H9 (cell line): Measurements from ENCODE around the gene MLPH. TPM values are rescaled to one million over a fixed set of nuclear protein-coding genes. Genes with fewer than 3 reads are reported as not detected.
"Not testable (repeated sequence)": the region's sequence is repeated elsewhere in the genome, so short reads cannot be mapped to it uniquely, and the experiment has no call there.

Experiments used
- DNase-seq: peaks from one replicate; pipeline ENCODE4 v3.0.0-alpha.2; 2017
- H2AFZ ChIP-seq: one replicate; pipeline ENCODE4 v1.6.1; 2013; ENCODE audit warnings: mild to moderate bottlenecking, low read length, control low read depth, moderate library complexity
- H2AK5ac ChIP-seq: 2 replicates; pipeline ENCODE4 v1.6.1; 2013; ENCODE audit warnings: low read length, control low read depth, mixed read lengths; ENCODE audit not compliant: insufficient read length
- H2BK120ac ChIP-seq: one replicate; pipeline ENCODE4 v1.6.1; 2013; ENCODE audit warnings: low read depth, mild to moderate bottlenecking, low read length, control low read depth, inconsistent platforms; ENCODE audit not compliant: poor library complexity, severe bottlenecking
- H2BK12ac ChIP-seq: 2 replicates; pipeline ENCODE4 v1.6.1; 2013; ENCODE audit warnings: low read length, control low read depth, mixed read lengths, low read depth; ENCODE audit not compliant: insufficient read length
- H2BK15ac ChIP-seq: 2 replicates; pipeline ENCODE4 v1.6.1; 2013; ENCODE audit warnings: low read depth, low read length, control low read depth
- H2BK20ac ChIP-seq: one replicate; pipeline ENCODE4 v1.6.1; 2013; ENCODE audit warnings: low read depth, mild to moderate bottlenecking, low read length, control low read depth, inconsistent platforms; ENCODE audit not compliant: poor library complexity, severe bottlenecking
- H2BK5ac ChIP-seq: 2 replicates; pipeline ENCODE4 v1.6.1; 2013; ENCODE audit warnings: low read length, control low read depth, mixed read lengths; ENCODE audit not compliant: insufficient read length
- H3K14ac ChIP-seq: 2 replicates; pipeline ENCODE4 v1.6.1; 2013; ENCODE audit warnings: low read length, control low read depth; ENCODE audit not compliant: insufficient read depth
- H3K18ac ChIP-seq: 2 replicates; pipeline ENCODE4 v1.6.1; 2013; ENCODE audit warnings: low read depth, mild to moderate bottlenecking, mixed read lengths, low read length, control low read depth; ENCODE audit not compliant: insufficient read length
- H3K23ac ChIP-seq: 2 replicates; pipeline ENCODE4 v1.6.1; 2013; ENCODE audit warnings: low read length, control low read depth, mixed read lengths, low read depth; ENCODE audit not compliant: insufficient read length
- H3K23me2 ChIP-seq: 2 replicates; pipeline ENCODE4 v1.6.1; 2013; ENCODE audit warnings: low read depth, mild to moderate bottlenecking, mixed read lengths, low read length, control low read depth; ENCODE audit not compliant: insufficient read length, poor library complexity, severe bottlenecking
- H3K27ac ChIP-seq: 2 replicates; pipeline ENCODE4 v1.5.1; 2013; ENCODE audit warnings: low read length, control low read depth, mixed read lengths, low read depth; ENCODE audit not compliant: insufficient read length
- H3K27me3 ChIP-seq: 2 replicates; pipeline ENCODE4 v1.6.1; 2013; ENCODE audit warnings: low read length, control low read depth, inconsistent platforms; ENCODE audit not compliant: insufficient read depth
- H3K4ac ChIP-seq: 2 replicates; pipeline ENCODE4 v1.6.1; 2013; ENCODE audit warnings: low read depth, mild to moderate bottlenecking, control low read depth, inconsistent platforms, low read length, moderate library complexity
- H3K4me1 ChIP-seq: 2 replicates; pipeline ENCODE4 v1.6.1; 2013; ENCODE audit warnings: low read length, control low read depth, inconsistent platforms; ENCODE audit not compliant: insufficient read depth
- H3K4me2 ChIP-seq: 2 replicates; pipeline ENCODE4 v1.6.1; 2013; ENCODE audit warnings: low read length, control low read depth, mixed read lengths; ENCODE audit not compliant: insufficient read length, insufficient read depth
- H3K56ac ChIP-seq: 2 replicates; pipeline ENCODE4 v1.6.1; 2013; ENCODE audit warnings: low read depth, mild to moderate bottlenecking, mixed read lengths, low read length, control low read depth; ENCODE audit not compliant: insufficient read length
- H3K79me1 ChIP-seq: 2 replicates; pipeline ENCODE4 v1.6.1; 2013; ENCODE audit warnings: low read depth, mild to moderate bottlenecking, moderate library complexity, low read length, control low read depth, inconsistent platforms; ENCODE audit not compliant: insufficient read depth, poor library complexity, severe bottlenecking
- H3K79me2 ChIP-seq: 2 replicates; pipeline ENCODE4 v1.6.1; 2013; ENCODE audit warnings: low read length, control low read depth, inconsistent platforms; ENCODE audit not compliant: insufficient read depth
- H3K9ac ChIP-seq: 2 replicates; pipeline ENCODE4 v1.6.1; 2013; ENCODE audit warnings: low read length, control low read depth, mixed read lengths; ENCODE audit not compliant: insufficient read length; ENCODE audit errors: extremely low read depth
- H3K9me3 ChIP-seq: one replicate; pipeline ENCODE4 v1.6.1; 2013; ENCODE audit warnings: low read depth, low read length, inconsistent platforms; ENCODE audit not compliant: control insufficient read depth
- H3T11ph ChIP-seq: one replicate; pipeline ENCODE4 v1.6.1; 2013; ENCODE audit warnings: mild to moderate bottlenecking, low read length, control low read depth, inconsistent platforms
- H4K20me1 ChIP-seq: one replicate; pipeline ENCODE4 v1.6.1; 2013; ENCODE audit not compliant: control insufficient read depth, insufficient read length, insufficient read depth
- H4K5ac ChIP-seq: 2 replicates; pipeline ENCODE4 v1.6.1; 2013; ENCODE audit warnings: low read depth, mild to moderate bottlenecking, mixed read lengths, low read length, control low read depth; ENCODE audit not compliant: insufficient read length
- H4K8ac ChIP-seq: replicated peaks from 2 replicates; pipeline ENCODE4 v1.6.1; 2013; ENCODE audit warnings: low read length, control low read depth, mixed read lengths, low read depth; ENCODE audit not compliant: insufficient read length
- H4K91ac ChIP-seq: 2 replicates; pipeline ENCODE4 v1.6.1; 2013; ENCODE audit warnings: low read depth, mild to moderate bottlenecking, moderate library complexity, mixed read lengths, low read length, control low read depth; ENCODE audit not compliant: insufficient read length
- H3K27ac Mint-ChIP-seq, 3 experiments: 2 replicates in 2 of 3; 3 replicates in 1 of 3; pipeline ENCODE4 v1.8.0; 2020 to 2021; ENCODE audit warnings: mixed read lengths in 3 of 3, mild to moderate bottlenecking in 1 of 3, moderate library complexity in 1 of 3
- H3K27me3 Mint-ChIP-seq: 2 replicates; pipeline ENCODE4 v1.8.0; 2021; ENCODE audit warnings: low read depth, mild to moderate bottlenecking, moderate library complexity, mixed read lengths
- H3K36me3 Mint-ChIP-seq, 3 experiments: 2 replicates in 2 of 3; 3 replicates in 1 of 3; pipeline ENCODE4 v1.8.0; 2020 to 2021; ENCODE audit warnings: low read depth in 3 of 3, mixed read lengths in 3 of 3; ENCODE audit not compliant: insufficient read depth in 1 of 3
- H3K4me1 Mint-ChIP-seq, 2 experiments: 2 replicates each; pipeline ENCODE4 v1.8.0; 2020; ENCODE audit warnings: mixed read lengths in 2 of 2
- H3K4me3 Mint-ChIP-seq, 2 experiments: 2 replicates in 1 of 2; 3 replicates in 1 of 2; pipeline ENCODE4 v1.8.0; 2020 to 2021; ENCODE audit warnings: mild to moderate bottlenecking in 2 of 2, mixed read lengths in 2 of 2, moderate library complexity in 1 of 2
- H3K9me3 Mint-ChIP-seq, 2 experiments: 2 replicates in 1 of 2; 3 replicates in 1 of 2; pipeline ENCODE4 v1.8.0; 2020; ENCODE audit warnings: mild to moderate bottlenecking in 2 of 2, mixed read lengths in 2 of 2, moderate library complexity in 1 of 2
- CTCF ChIP-seq: fragments of 200-600 bp; sonication (generic); conservative IDR thresholded peaks from 3 replicates; pipeline ENCODE4 v1.8.0; 2021; ENCODE audit warnings: antibody characterized with exemption, mild to moderate bottlenecking
- WGBS: extraction: QIAGEN DNeasy Blood & Tissue Kit; methylation state at CpG from one replicate; pipeline ENCODE4 v1.1.7; 2013; ENCODE audit warnings: missing lambda C conversion rate, low lambda C conversion rate, mixed read lengths; ENCODE audit not compliant: insufficient read length; ENCODE audit errors: extremely low coverage; 5-methylcytosine and 5-hydroxymethylcytosine counted together
- total RNA-seq: library from RNA; stranded (reverse); gene quantifications from 2 replicates; pipeline ENCODE4 v1.2.1, GENCODE V29; 2021

MLPH gene
- total RNA-seq, 1 experiment from 2014 or later, result 3.4 TPM

DNA sequence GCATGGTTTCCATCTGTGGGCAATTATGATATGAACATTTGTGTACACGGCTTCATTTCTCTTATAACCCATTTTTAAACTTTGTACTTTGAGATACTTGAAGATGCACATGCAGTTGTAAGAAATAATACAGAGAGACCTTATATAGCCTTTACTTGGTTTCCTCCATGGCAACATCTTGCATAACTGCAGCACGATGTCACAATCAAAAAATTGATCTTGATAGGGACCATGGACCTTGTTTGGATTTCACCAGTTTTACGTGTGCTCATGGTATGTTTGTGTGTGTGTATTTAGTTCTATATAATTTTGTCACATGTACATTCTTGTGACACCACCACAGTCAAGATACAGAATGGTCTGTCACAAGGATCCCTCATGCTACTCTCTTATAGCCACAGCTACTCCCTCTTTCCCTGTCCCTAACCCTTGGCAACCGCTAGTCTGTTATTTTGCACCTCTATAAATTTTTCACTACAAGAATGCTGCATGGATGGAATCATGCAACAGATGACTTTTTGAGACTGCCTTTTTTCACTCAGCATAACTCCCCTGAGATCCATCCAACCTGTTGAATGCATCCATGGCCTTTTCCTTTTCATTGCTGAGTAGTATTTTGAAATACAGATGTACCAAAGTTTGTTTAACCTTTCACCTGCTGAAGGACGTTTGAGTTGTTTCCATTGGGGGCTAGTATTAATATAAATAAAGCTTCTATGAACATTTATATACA, 19.4 kb upstream of the MLPH start:
- H2BK12ac ChIP-seq, result no peak overlapping the region
- Mint-ChIP-seq H3K4me3 (no peak overlapping the region), H3K27ac (no peak overlapping the region), H3K9me3 (peaks cover 0 to 2% of the 10 kb centered on the region in 2 experiments; a peak in 2 of 5 replicates), H3K36me3 (no peaks in the 10 kb centered on the region), H3K27me3 (peaks cover 8% of the 10 kb centered on the region), H3K4me1 (peaks cover 8 to 12% of the 10 kb centered on the region in 2 experiments)
- no peak overlapping the region for H3K18ac ChIP-seq
- no peak overlapping the region for H2BK20ac ChIP-seq
- no peak overlapping the region for H2AFZ ChIP-seq
- no peak overlapping the region for H2BK5ac ChIP-seq
- H4K8ac ChIP-seq, result no peak overlapping the region
- no peaks in the 10 kb centered on the region for H3K79me1 ChIP-seq
- H2AK5ac ChIP-seq, result no peak overlapping the region
- no peak overlapping the region for H3K27ac ChIP-seq
- H4K20me1 ChIP-seq, result peaks cover 3% of the 10 kb centered on the region
- no peak overlapping the region for H3K4me2 ChIP-seq
- H4K5ac ChIP-seq, result no peak overlapping the region
- no peak overlapping the region for H4K91ac ChIP-seq
- H3K9me3 ChIP-seq, result no peaks in the 10 kb centered on the region
- no peak overlapping the region for H3K9ac ChIP-seq
- no peak overlapping the region for H3K56ac ChIP-seq
- H2BK120ac ChIP-seq, result no peak overlapping the region
- TF ChIP-seq CTCF, result no peak
- no peak overlapping the region for H3K4ac ChIP-seq
- no peaks in the 10 kb centered on the region for H3K27me3 ChIP-seq
- no peak overlapping the region for H2BK15ac ChIP-seq
- no peaks in the 10 kb centered on the region for H3K23me2 ChIP-seq
- H3K23ac ChIP-seq, result no peak overlapping the region
- no peak overlapping the region for H3K14ac ChIP-seq
- no peak overlapping the region for H3T11ph ChIP-seq
- no peaks in the 10 kb centered on the region for H3K79me2 ChIP-seq
- no peak for DNase-seq
- WGBS, result no CpG with 5 or more reads among the region's 5 CpGs
- no peaks in the 10 kb centered on the region for H3K4me1 ChIP-seq

- not testable (repeated sequence) for H3K14ac ChIP-seq, H2BK20ac ChIP-seq, H2BK5ac ChIP-seq, H2BK12ac ChIP-seq, H3K79me1 ChIP-seq, H3K36me3 Mint-ChIP-seq, H3K23me2 ChIP-seq, H2BK120ac ChIP-seq, H3T11ph ChIP-seq, H3K4ac ChIP-seq, H3K9ac ChIP-seq, DNase-seq, H2AK5ac ChIP-seq, H3K27me3 Mint-ChIP-seq, H2AFZ ChIP-seq, H3K4me1 ChIP-seq, H3K9me3 Mint-ChIP-seq, H4K20me1 ChIP-seq, H3K56ac ChIP-seq, H4K5ac ChIP-seq, H3K18ac ChIP-seq, H2BK15ac ChIP-seq, H3K9me3 ChIP-seq, H3K27ac ChIP-seq, H3K4me2 ChIP-seq, H4K91ac ChIP-seq, H3K27me3 ChIP-seq, H3K79me2 ChIP-seq, H3K4me3 Mint-ChIP-seq, H3K23ac ChIP-seq, H4K8ac ChIP-seq
- peaks cover 8 to 12% of the 10 kb centered on the region in 2 experiments for H3K4me1 Mint-ChIP-seq
- peak overlapping the region in 1 of 3 experiments; percentile 73; a peak in 1 of 7 replicates for H3K27ac Mint-ChIP-seq
- WGBS, result no CpG with 5 or more reads among the region's 7 CpGs
These were observed 17.6 kb upstream of the MLPH start for GRCh38 chr2:237469410-237469809.
